Measurements from ENCODE around the gene ESYT1.

The ESYT1 gene

DNA sequence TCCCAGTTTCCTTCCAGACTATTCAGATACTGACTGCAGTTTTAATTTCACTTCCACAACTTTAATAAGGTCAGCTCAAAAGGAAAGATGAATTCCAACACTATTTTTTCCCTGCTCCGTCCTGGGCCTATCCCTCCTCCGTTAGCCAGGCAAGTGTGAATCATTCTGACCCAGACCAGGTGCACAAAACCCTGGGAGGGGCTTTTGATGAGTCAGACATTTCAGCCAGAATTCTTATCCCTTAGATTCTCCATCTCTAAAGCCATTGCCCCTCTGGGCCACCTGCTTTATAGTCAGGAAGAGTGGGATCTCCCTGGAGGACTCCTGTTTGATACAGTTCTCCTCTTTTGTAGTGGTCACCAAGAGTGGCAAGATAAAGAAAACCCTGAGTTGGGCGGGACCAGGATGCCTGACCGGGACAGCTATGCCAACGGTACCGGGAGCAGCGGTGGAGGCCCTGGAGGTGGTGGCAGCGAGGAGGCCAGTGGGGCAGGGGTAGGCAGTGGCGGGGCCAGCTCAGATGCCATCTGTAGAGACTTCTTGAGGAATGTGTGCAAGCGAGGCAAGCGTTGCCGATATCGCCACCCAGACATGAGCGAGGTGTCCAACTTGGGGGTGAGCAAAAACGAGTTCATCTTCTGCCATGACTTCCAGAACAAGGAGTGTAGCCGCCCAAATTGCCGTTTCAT lies 7.8 kb upstream of the ESYT1 start:
- no peak for DNase-seq (ENCODE audit: low spot score)
- no peak overlapping the region for H3K4me3 ChIP-seq
- H3K27ac ChIP-seq = peak overlapping the region; percentile 96 to 99
- TF ChIP-seq CTCF (IDR thresholded peaks at IDR 0.05) = no peak

DNA sequence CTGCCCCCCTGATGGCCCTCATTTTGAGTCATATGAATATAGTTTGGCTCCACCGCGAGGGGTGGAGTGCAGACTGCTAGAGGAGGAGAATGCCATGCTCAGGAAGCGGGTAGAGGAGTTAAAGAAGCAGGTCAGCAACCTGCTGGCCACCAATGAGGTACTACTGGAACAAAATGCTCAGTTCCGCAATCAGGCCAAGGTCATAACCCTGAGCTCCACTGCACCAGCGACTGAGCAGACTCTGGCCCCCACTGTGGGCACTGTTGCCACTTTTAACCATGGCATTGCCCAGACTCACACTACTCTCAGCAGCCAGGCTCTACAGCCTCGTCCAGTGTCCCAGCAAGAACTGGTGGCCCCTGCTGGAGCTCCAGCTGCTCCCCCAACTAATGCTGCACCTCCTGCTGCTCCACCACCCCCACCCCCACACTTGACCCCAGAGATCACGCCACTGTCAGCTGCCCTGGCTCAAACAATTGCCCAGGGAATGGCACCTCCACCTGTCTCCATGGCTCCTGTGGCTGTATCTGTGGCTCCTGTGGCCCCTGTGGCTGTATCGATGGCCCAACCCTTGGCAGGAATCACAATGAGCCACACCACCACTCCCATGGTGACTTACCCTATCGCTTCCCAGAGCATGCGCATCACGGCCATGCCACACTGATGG lies 6.7 kb upstream of the ESYT1 start:
- H3K27ac ChIP-seq = peak overlapping the region in 1 of 2 donors; percentile 12
- H3K4me3 ChIP-seq = no peak overlapping the region
- no peak for TF ChIP-seq CTCF (IDR thresholded peaks at IDR 0.05)
- no peak for DNase-seq (ENCODE audit: low spot score)

DNA sequence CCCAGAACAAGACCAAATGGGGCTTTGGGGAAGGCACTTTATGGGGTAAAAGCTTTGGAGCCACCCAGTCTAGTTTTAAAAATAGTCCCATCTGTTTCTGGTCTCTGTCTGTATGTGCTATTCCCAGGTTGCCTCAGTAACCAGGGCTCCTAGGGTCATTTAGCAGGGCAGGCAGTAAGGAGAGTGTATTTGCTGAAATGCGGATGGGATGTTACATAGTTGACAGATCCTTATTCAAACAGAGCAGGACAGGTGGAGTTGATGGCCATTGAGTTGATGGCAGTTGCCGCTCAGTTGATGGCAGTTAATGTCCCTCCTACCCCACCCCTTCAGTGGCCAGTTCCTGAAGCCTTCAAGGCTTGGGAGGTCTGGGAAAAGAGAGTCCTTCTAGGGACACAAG lies 5.4 kb upstream of the ESYT1 start:
- DNase-seq (ENCODE audit: low spot score) = no peak
- Histone ChIP-seq H3K27ac (no peak overlapping the region), H3K4me3 (no peak overlapping the region)
- TF ChIP-seq CTCF (IDR thresholded peaks at IDR 0.05) = no peak

DNA sequence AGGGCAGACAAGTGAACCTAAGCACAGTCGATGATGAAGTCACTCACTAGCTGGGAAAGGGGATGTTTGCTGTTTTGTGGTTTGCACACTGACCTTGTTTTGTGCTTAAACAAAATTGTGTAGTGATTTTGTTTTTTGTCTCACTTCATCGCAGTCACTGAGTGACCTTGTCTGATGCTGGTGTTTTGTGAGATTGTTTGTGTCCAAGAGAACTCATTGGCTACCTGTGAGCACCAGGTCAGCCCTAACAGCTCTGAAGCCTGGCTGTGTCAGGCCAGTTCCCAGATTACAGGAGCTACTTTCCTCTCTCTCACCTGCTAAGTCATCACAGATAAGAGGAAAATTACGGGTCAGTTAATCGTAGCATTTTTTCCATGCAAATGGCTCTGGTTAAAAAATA lies 3.9 kb upstream of the ESYT1 start:
- Histone ChIP-seq H3K27ac (no peak overlapping the region), H3K4me3 (no peak overlapping the region)
- DNase-seq (ENCODE audit: low spot score) = no peak
- no peak for TF ChIP-seq CTCF (IDR thresholded peaks at IDR 0.05)

DNA sequence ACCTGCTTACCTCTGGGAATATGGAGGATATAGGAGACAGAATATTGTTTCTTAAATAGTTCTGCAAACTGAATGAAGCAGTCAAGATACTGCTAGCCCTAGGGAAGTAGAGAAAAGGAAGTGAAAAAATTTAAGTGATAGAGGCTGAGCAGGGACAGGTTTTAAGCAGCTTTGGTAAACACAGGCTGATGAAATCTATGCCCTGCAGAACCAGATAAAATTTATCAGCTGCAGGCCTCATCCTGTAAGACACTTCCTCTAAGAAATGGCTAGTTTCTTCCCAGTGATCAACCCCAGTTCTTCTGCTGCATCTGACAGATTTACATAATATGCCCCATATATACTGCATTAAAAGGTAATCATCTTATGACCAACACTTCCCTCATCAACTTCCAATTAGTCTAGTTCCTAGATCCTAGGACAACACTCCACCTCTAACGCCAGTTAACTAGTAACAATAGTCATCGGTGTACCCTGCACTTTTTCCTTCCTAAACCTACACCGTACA lies 1.3 kb upstream of the ESYT1 start:
- H3K27ac ChIP-seq = peak overlapping the region; percentile 82 to 86
- no peak for TF ChIP-seq CTCF (IDR thresholded peaks at IDR 0.05)

GRCh38 chr12:56127485-56127887 lies 581 bp upstream of the ESYT1 start:
- DNase-seq (ENCODE audit: low spot score) = no peak
- TF ChIP-seq CTCF (IDR thresholded peaks at IDR 0.05) = no peak
- Histone ChIP-seq H3K27ac (peak overlapping the region; percentile 82 to 86), H3K4me3 (peak overlapping the region; percentile 61)

More for the DNA sequence above, 1.3 kb upstream of the ESYT1 start:
- DNase-seq (ENCODE audit: low spot score) = no peak
- peak overlapping the region; percentile 61 for H3K4me3 ChIP-seq
